ENCODE data around the gene SLC10A6.

Gene SLC10A6

GRCh38 chr4:86778175-86778574, 71.0 kb downstream of the SLC10A6 start:
- peak; percentile 5 for DNase-seq (ENCODE audit: low spot score)

GRCh38 chr4:86775061-86775460, 74.1 kb downstream of the SLC10A6 start:
- DNase-seq (ENCODE audit: low spot score): no peak

Data from RKO (cell line).